ENCODE data around the gene HMGB4. TPM values are rescaled to one million over a fixed set of nuclear protein-coding genes. Genes with fewer than 3 reads are reported as not detected.

Gene HMGB4
- total RNA-seq, 1 donor: not detected

GRCh38 chr1:33864460-33865389 lies 846 bp downstream of the HMGB4 start:
- H3K4me3 ChIP-seq (ENCODE audit: low read length): no peak overlapping the region
- no peaks in the 10 kb centered on the region for H3K4me1 ChIP-seq (ENCODE audit: insufficient read depth, low read length)
- H3K27me3 ChIP-seq (ENCODE audit: insufficient read depth, low read length): no peaks in the 10 kb centered on the region
- H3K9me3 ChIP-seq (ENCODE audit: low read depth, low read length): no peaks in the 10 kb centered on the region

GRCh38 chr1:33866281-33866680 lies 2.4 kb downstream of the HMGB4 start:
- Histone ChIP-seq H3K9me3 (ENCODE audit: low read depth, low read length) (no peaks in the 10 kb centered on the region), H3K27me3 (ENCODE audit: insufficient read depth, low read length) (no peaks in the 10 kb centered on the region), H3K4me3 (ENCODE audit: low read length) (no peak overlapping the region), H3K4me1 (ENCODE audit: insufficient read depth, low read length) (no peaks in the 10 kb centered on the region)

DNA sequence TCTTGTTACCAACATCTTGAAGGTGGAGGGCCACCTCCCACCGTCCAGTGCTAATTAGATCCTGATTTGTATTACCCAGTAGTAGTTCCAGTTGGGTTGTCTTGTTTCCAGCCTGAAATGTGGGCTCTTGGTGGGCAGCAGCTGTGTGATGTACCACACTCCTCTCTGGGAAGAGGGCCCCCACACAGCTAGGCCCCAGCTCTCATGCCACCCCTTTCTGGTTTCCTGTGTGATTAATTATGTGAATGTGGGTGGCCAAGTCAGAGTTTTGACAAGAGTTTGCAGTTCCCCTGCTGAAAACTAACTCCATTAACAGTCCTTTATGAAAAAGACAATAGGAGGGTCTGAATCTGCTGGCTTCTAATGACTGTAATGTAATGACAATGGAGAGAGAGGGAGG lies 3.8 kb downstream of the HMGB4 start:
- Histone ChIP-seq H3K27me3 (ENCODE audit: insufficient read depth, low read length) (no peaks in the 10 kb centered on the region), H3K4me3 (ENCODE audit: low read length) (no peak overlapping the region), H3K4me1 (ENCODE audit: insufficient read depth, low read length) (no peaks in the 10 kb centered on the region), H3K9me3 (ENCODE audit: low read depth, low read length) (no peaks in the 10 kb centered on the region)

GRCh38 chr1:33872275-33872674 lies 8.4 kb downstream of the HMGB4 start:
- no peak overlapping the region for H3K4me3 ChIP-seq (ENCODE audit: low read length)
- H3K4me1 ChIP-seq (ENCODE audit: insufficient read depth, low read length): no peaks in the 10 kb centered on the region
- H3K27me3 ChIP-seq (ENCODE audit: insufficient read depth, low read length): no peaks in the 10 kb centered on the region
- no peaks in the 10 kb centered on the region for H3K9me3 ChIP-seq (ENCODE audit: low read depth, low read length)

DNA sequence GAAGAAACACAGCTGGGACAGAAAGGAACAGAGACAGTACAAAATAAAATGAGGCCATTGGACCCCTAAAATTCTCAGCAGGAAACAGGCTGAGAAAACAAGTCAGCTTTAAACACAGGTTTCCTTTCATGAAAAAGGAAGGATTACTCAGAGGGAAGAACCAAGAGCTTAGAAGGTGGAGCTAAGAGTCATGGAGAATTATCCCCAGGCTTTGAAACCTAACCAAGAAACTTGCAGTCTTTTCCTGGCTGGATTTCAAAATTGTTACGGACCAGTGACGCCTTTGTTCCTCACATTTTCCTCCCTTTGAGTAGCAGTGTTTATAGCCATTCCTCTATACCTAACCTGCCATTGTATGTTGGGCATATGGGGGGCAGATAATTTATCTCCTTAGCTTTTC lies 8.8 kb downstream of the HMGB4 start:
- Histone ChIP-seq H3K4me3 (ENCODE audit: low read length) (no peak overlapping the region), H3K9me3 (ENCODE audit: low read depth, low read length) (no peaks in the 10 kb centered on the region), H3K27me3 (ENCODE audit: insufficient read depth, low read length) (no peaks in the 10 kb centered on the region), H3K4me1 (ENCODE audit: insufficient read depth, low read length) (no peaks in the 10 kb centered on the region)

DNA sequence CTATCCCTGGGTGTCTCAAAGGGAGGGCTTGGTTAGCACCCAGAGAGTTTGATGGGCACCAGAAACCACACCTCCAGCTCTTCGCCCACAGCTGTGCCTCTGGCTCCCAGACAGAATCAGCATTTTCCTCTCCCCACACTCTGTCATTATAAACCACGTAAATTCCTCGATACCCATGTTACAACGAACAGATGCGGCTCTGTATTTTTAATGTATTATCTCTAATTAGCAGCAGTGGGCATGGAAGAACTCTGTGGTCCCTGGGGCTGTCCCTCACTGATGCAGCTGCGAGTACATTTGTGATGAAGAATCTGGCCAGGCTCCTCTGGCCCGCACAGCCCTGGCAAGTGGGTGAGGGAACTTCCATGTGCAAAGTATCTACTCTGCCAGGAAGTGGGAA lies 10.8 kb downstream of the HMGB4 start:
- Histone ChIP-seq H3K9me3 (ENCODE audit: low read depth, low read length) (no peaks in the 10 kb centered on the region), H3K27me3 (ENCODE audit: insufficient read depth, low read length) (no peaks in the 10 kb centered on the region), H3K4me1 (ENCODE audit: insufficient read depth, low read length) (no peaks in the 10 kb centered on the region)

GRCh38 chr1:33875862-33876261 lies 12.0 kb downstream of the HMGB4 start:
- Histone ChIP-seq H3K4me3 (ENCODE audit: low read length) (no peak overlapping the region), H3K4me1 (ENCODE audit: insufficient read depth, low read length) (no peaks in the 10 kb centered on the region), H3K27me3 (ENCODE audit: insufficient read depth, low read length) (no peaks in the 10 kb centered on the region), H3K9me3 (ENCODE audit: low read depth, low read length) (no peaks in the 10 kb centered on the region)

More for the DNA sequence above, 10.8 kb downstream of the HMGB4 start:
- H3K4me3 ChIP-seq (ENCODE audit: low read length): no peak overlapping the region

GRCh38 chr1:33876970-33877650 lies 13.2 kb downstream of the HMGB4 start:
- Histone ChIP-seq H3K4me3 (ENCODE audit: low read length) (no peak overlapping the region), H3K9me3 (ENCODE audit: low read depth, low read length) (no peaks in the 10 kb centered on the region), H3K27me3 (ENCODE audit: insufficient read depth, low read length) (no peaks in the 10 kb centered on the region), H3K4me1 (ENCODE audit: insufficient read depth, low read length) (no peaks in the 10 kb centered on the region)

DNA sequence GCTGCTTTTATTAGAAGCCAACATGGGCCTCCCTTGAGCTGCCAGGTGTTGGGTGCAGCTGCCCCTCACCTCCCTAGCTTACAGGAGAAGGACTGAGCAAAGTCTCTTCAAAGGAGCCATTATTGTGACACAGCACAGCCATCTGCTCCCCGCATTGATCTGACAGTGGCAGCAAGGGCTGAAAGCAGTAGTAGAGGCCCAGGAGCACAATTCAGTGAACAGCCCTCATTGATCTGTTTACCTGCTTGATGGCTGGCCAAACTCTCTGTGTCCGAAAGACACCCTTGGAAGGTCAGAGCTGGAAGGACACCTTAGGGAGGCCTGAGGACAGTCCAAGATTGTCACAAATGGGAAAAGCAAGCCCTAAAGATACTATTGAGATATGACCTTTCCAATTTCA lies 14.5 kb downstream of the HMGB4 start:
- Histone ChIP-seq H3K4me3 (ENCODE audit: low read length) (no peak overlapping the region), H3K9me3 (ENCODE audit: low read depth, low read length) (no peaks in the 10 kb centered on the region), H3K4me1 (ENCODE audit: insufficient read depth, low read length) (no peaks in the 10 kb centered on the region), H3K27me3 (ENCODE audit: insufficient read depth, low read length) (no peaks in the 10 kb centered on the region)

DNA sequence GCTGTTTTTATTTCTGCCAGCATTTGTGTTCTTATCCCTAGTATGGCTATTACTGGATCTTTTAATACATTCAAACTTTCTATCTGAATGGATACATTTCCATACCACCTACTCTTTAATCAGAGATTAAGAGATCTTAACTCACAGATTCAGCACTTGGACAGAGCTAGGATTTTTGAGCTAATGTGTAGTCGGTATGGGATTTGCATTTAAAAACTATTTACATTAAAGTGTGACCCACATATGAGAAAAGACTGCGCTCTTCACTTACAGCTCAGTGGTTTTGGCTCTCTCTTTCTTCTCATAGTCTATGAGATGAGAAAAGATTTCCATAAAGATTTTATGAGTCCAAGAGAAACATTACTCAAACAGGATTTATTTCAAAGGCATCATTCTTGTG lies 16.4 kb downstream of the HMGB4 start:
- Histone ChIP-seq H3K9me3 (ENCODE audit: low read depth, low read length) (no peaks in the 10 kb centered on the region), H3K27me3 (ENCODE audit: insufficient read depth, low read length) (no peaks in the 10 kb centered on the region), H3K4me1 (ENCODE audit: insufficient read depth, low read length) (no peaks in the 10 kb centered on the region)

GRCh38 chr1:33886496-33886895 lies 22.6 kb downstream of the HMGB4 start:
- H3K4me1 ChIP-seq (ENCODE audit: insufficient read depth, low read length): no peaks in the 10 kb centered on the region
- H3K27me3 ChIP-seq (ENCODE audit: insufficient read depth, low read length): no peaks in the 10 kb centered on the region
- no peak overlapping the region for H3K4me3 ChIP-seq (ENCODE audit: low read length)
- H3K9me3 ChIP-seq (ENCODE audit: low read depth, low read length): no peaks in the 10 kb centered on the region

More for the DNA sequence above, 16.4 kb downstream of the HMGB4 start:
- H3K4me3 ChIP-seq (ENCODE audit: low read length): no peak overlapping the region

DNA sequence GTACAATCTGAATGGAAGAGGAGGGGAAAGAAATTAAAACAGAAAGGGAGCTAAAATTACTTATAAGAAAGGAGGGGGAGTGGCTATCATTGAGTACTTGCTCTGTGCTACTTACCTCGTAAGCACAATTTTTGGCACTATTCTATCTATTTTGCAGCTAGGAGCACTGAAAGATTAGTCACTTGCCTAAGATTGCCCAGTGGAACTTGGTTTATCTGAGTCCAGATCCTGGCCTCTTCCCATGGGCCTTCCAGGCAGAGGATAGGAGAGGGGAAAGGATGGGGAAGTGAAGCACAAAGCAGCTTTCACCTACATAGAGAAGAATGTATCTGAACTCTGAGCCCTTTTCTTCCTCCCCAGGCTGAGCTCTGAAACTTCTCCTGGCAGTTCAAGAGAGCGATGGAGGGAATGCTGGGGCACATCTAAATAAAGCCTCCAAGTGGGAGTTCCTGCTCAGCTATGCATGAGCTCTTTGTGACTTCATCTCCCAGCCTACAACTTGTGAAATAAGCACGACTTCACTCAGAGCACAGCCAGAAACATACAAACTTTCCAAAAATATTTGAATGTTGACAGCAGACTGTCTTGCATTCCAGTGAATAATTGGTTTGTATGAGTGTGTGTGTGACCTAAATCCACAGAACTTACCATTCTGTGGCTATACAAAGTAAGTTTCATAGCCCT lies 29.4 kb downstream of the HMGB4 start:
- H3K4me1 ChIP-seq (ENCODE audit: insufficient read depth, low read length): no peaks in the 10 kb centered on the region
- no peak overlapping the region for H3K4me3 ChIP-seq (ENCODE audit: low read length)
- H3K9me3 ChIP-seq (ENCODE audit: low read depth, low read length): no peaks in the 10 kb centered on the region
- no peaks in the 10 kb centered on the region for H3K27me3 ChIP-seq (ENCODE audit: insufficient read depth, low read length)

DNA sequence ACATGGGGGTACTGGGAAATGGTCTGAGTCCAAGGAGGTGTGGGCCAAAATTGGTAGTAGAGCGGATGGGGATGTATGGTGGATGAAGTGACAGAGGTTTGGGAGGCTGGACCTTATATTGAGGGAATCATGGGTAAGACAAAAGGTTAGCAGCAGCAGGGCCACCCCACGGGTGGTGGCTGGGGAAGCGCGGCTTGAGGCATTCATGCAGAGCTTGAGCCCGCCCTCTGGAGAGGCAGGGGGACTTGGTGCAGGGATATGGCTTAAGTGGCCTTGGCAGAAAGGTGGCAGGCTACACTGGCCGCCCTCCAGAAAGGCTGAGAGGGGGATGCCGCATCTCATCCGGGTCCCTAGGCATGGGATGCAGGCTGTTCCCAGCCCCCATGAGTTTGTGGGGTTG lies 31.5 kb downstream of the HMGB4 start:
- H3K4me3 ChIP-seq (ENCODE audit: low read length): no peak overlapping the region
- no peaks in the 10 kb centered on the region for H3K9me3 ChIP-seq (ENCODE audit: low read depth, low read length)
- H3K27me3 ChIP-seq (ENCODE audit: insufficient read depth, low read length): no peaks in the 10 kb centered on the region
- H3K4me1 ChIP-seq (ENCODE audit: insufficient read depth, low read length): no peaks in the 10 kb centered on the region

DNA sequence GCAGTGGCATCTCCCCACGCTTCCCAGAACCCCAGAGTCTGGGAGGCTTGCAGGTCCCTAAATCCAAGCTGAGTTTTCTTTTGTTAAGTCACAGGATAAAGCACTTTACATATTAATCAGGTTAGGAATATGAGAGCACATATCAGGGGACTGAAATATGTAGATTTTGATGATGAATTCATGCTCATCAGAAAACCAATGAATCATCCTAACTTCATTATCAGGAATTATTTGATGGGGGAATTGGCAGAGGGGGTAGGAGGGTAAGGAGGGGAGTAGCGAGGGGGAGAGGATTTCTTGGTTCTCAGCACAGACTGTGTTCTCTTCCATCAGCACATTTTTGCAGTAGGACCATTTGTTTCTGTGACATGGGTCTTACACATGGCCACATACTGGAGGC lies 32.1 kb downstream of the HMGB4 start:
- no peaks in the 10 kb centered on the region for H3K9me3 ChIP-seq (ENCODE audit: low read depth, low read length)
- H3K4me3 ChIP-seq (ENCODE audit: low read length): no peak overlapping the region
- no peaks in the 10 kb centered on the region for H3K27me3 ChIP-seq (ENCODE audit: insufficient read depth, low read length)
- no peaks in the 10 kb centered on the region for H3K4me1 ChIP-seq (ENCODE audit: insufficient read depth, low read length)

GRCh38 chr1:33897092-33897725 lies 33.3 kb downstream of the HMGB4 start:
- H3K4me3 ChIP-seq (ENCODE audit: low read length): no peak overlapping the region
- H3K9me3 ChIP-seq (ENCODE audit: low read depth, low read length): no peaks in the 10 kb centered on the region
- H3K4me1 ChIP-seq (ENCODE audit: insufficient read depth, low read length): no peaks in the 10 kb centered on the region

More at GRCh38 chr1:33897092-33897725, 33.3 kb downstream of the HMGB4 start:
- H3K27me3 ChIP-seq (ENCODE audit: insufficient read depth, low read length): no peaks in the 10 kb centered on the region

Measured in mononuclear cell (primary cell).